NT2/D1 (cell line): ENCODE measurements around the gene ADAMTSL5.

ENCODE experiments used
- DNase-seq: peaks from one replicate; pipeline ENCODE4 v3.0.0-alpha.2; 2011; ENCODE audit warnings: low read depth, low spot score
- H3K27me3 ChIP-seq: 2 replicates; pipeline ENCODE4 v1.6.0; 2011; ENCODE audit warnings: mild to moderate bottlenecking; ENCODE audit not compliant: insufficient read length, insufficient read depth
- H3K36me3 ChIP-seq: 2 replicates; pipeline ENCODE4 v1.6.1; 2011; ENCODE audit warnings: mild to moderate bottlenecking, low read length, mixed read lengths; ENCODE audit not compliant: insufficient read depth, insufficient read length
- H3K4me1 ChIP-seq: 2 replicates; pipeline ENCODE4 v1.5.1; 2011; ENCODE audit not compliant: insufficient read depth, insufficient read length
- H3K4me3 ChIP-seq: 2 replicates; pipeline ENCODE4 v1.5.1; 2011; ENCODE audit warnings: low read depth; ENCODE audit not compliant: insufficient read length
- H3K9ac ChIP-seq: 2 replicates; pipeline ENCODE4 v1.6.0; 2011; ENCODE audit warnings: low read depth; ENCODE audit not compliant: insufficient read length
- H3K9me3 ChIP-seq: 2 replicates; pipeline ENCODE4 v1.5.1; 2011; ENCODE audit warnings: mild to moderate bottlenecking, low read length; ENCODE audit not compliant: insufficient read depth
- SUZ12 ChIP-seq: IDR thresholded peaks from 2 replicates; pipeline ENCODE4 v1.6.1; 2011; ENCODE audit not compliant: insufficient read length, insufficient read depth; ENCODE audit errors: extremely low read depth
- YY1 ChIP-seq: IDR thresholded peaks from 2 replicates; pipeline ENCODE4 v1.6.1; 2011; ENCODE audit not compliant: insufficient read length, insufficient read depth
- ZNF274 ChIP-seq: IDR thresholded peaks from 2 replicates; pipeline ENCODE4 v1.6.1; 2011; ENCODE audit warnings: mild to moderate bottlenecking, low read depth, low read length

ADAMTSL5 gene

GRCh38 chr19:1472231-1473084 lies 40.4 kb downstream of the ADAMTSL5 start:
- peaks cover 38% of the 10 kb centered on the region for H3K36me3 ChIP-seq
- H3K9me3 ChIP-seq: no peaks in the 10 kb centered on the region
- peaks cover 33% of the 10 kb centered on the region for H3K27me3 ChIP-seq
- no peak for DNase-seq
- H3K4me1 ChIP-seq: peaks cover 41% of the 10 kb centered on the region
- no peak for TF ChIP-seq SUZ12
- TF ChIP-seq YY1: no peak
- TF ChIP-seq ZNF274: no peak
- peak overlapping the region; percentile 1 for H3K4me3 ChIP-seq
- H3K9ac ChIP-seq: no peak overlapping the region

GRCh38 chr19:1471515-1472160 lies 41.2 kb downstream of the ADAMTSL5 start:
- Histone ChIP-seq H3K9me3 (no peaks in the 10 kb centered on the region), H3K9ac (peak overlapping the region; percentile 47), H3K36me3 (peaks cover 32% of the 10 kb centered on the region), H3K4me1 (peaks cover 45% of the 10 kb centered on the region), H3K27me3 (peaks cover 41% of the 10 kb centered on the region), H3K4me3 (peak overlapping the region; percentile 53)
- DNase-seq: no peak
- TF ChIP-seq ZNF274 (no peak), YY1 (no peak), SUZ12 (no peak)

- peaks cover 47% of the 10 kb centered on the region for H3K4me1 ChIP-seq
- TF ChIP-seq YY1 (no peak), SUZ12 (no peak), ZNF274 (no peak)
- H3K9ac ChIP-seq: peak overlapping the region; percentile 47
- H3K36me3 ChIP-seq: peaks cover 29% of the 10 kb centered on the region
- H3K9me3 ChIP-seq: no peaks in the 10 kb centered on the region
- peak overlapping the region; percentile 53 for H3K4me3 ChIP-seq
- peaks cover 47% of the 10 kb centered on the region for H3K27me3 ChIP-seq
- DNase-seq: no peak
Measured at GRCh38 chr19:1471010-1471514, 41.8 kb downstream of the ADAMTSL5 start.

- TF ChIP-seq YY1 (no peak), ZNF274 (no peak), SUZ12 (no peak)
- no peak for DNase-seq
- H3K36me3 ChIP-seq: peaks cover 24% of the 10 kb centered on the region
- no peaks in the 10 kb centered on the region for H3K9me3 ChIP-seq
- H3K4me3 ChIP-seq: peak overlapping the region; percentile 53
- peaks cover 48% of the 10 kb centered on the region for H3K4me1 ChIP-seq
- peak overlapping the region; percentile 85 for H3K9ac ChIP-seq
- H3K27me3 ChIP-seq: peaks cover 53% of the 10 kb centered on the region
Measured at GRCh38 chr19:1470305-1471009, 42.4 kb downstream of the ADAMTSL5 start.

GRCh38 chr19:1470055-1470304 lies 42.8 kb downstream of the ADAMTSL5 start:
- Histone ChIP-seq H3K4me1 (peaks cover 51% of the 10 kb centered on the region), H3K9ac (peak overlapping the region; percentile 85), H3K4me3 (peak overlapping the region; percentile 53), H3K36me3 (peaks cover 19% of the 10 kb centered on the region), H3K27me3 (peaks cover 58% of the 10 kb centered on the region), H3K9me3 (no peaks in the 10 kb centered on the region)
- no peak for TF ChIP-seq YY1
- no peak for TF ChIP-seq ZNF274
- TF ChIP-seq SUZ12: no peak
- no peak for DNase-seq

GRCh38 chr19:1469255-1470054 lies 43.4 kb downstream of the ADAMTSL5 start:
- H3K4me3 ChIP-seq: peak overlapping the region; percentile 53
- peak overlapping the region; percentile 85 for H3K9ac ChIP-seq
- H3K27me3 ChIP-seq: peaks cover 60% of the 10 kb centered on the region
- DNase-seq: no peak
- no peak for TF ChIP-seq SUZ12
- TF ChIP-seq YY1: no peak
- TF ChIP-seq ZNF274: no peak
- peaks cover 49% of the 10 kb centered on the region for H3K4me1 ChIP-seq
- no peaks in the 10 kb centered on the region for H3K9me3 ChIP-seq
- peaks cover 14% of the 10 kb centered on the region for H3K36me3 ChIP-seq
